K562 (cell line): ENCODE results near the gene LYPLA2. TPM values are rescaled to one million over a fixed set of nuclear protein-coding genes. Genes with fewer than 3 reads are reported as not detected.

Experiments used
- MECOM ChIP-seq: fragments of 250-450 bp; sonication (Bioruptor Pico); IDR thresholded peaks from 2 replicates; pipeline ENCODE4 v1.8.0; 2022; ENCODE audit warnings: inconsistent platforms
- NRF1 ChIP-seq, 2 experiments: fragments of 450-650 bp; IDR thresholded peaks in 1 of 2; conservative IDR thresholded peaks in 1 of 2; 2 replicates each; pipeline ENCODE4 v1.6.1; 2014; ENCODE audit warnings: mild to moderate bottlenecking in 2 of 2
- RBFOX2 ChIP-seq: fragments of 200-400 bp; formaldehyde crosslinking; IDR thresholded peaks from 2 replicates; pipeline ENCODE4 v1.6.1; 2017; ENCODE audit warnings: low read depth, mild to moderate bottlenecking, low read length, moderate library complexity
- SAFB2 ChIP-seq: fragments of 200-400 bp; formaldehyde crosslinking; IDR thresholded peaks from 2 replicates; pipeline ENCODE4 v1.6.1; 2018; ENCODE audit warnings: borderline replicate concordance, low read length, low read depth, moderate library complexity; ENCODE audit not compliant: severe bottlenecking
- ZEB2 ChIP-seq: fragments of 450-650 bp; IDR thresholded peaks from 2 replicates; pipeline ENCODE4 v1.6.1; 2016
- ZNF507 ChIP-seq: conservative IDR thresholded peaks from 2 replicates; pipeline ENCODE4 v1.6.1; 2017; ENCODE audit warnings: missing genetic modification characterization, missing compliant biosample characterization
- ZNF57 ChIP-seq: fragments of 450-650 bp; formaldehyde crosslinking; IDR thresholded peaks from 2 replicates; pipeline ENCODE4 v1.4.0; 2020; ENCODE audit warnings: mild to moderate bottlenecking, moderate library complexity
- ZNF764 ChIP-seq: fragments of 250-450 bp; sonication (Bioruptor Pico); IDR thresholded peaks from 2 replicates; pipeline ENCODE4 v1.4.0; 2020; ENCODE audit warnings: low read depth, mild to moderate bottlenecking, moderate library complexity
- polyA plus RNA-seq, 8 experiments: library from polyadenylated mRNA; depleted of rRNA in 4 of 8; stranded (reverse) in 5 of 8; unstranded in 3 of 8; fragments of >200 nt; fragmentation: Nextera tagmentation in 2 of 8; fragmentation: Illumina TruSeq in 1 of 8; extraction: Ambion mirVana in 2 of 8; extraction: Trizol in 1 of 8; gene quantifications; 2 replicates each; pipeline versions ENCODE4 v1.2.1 to v1.2.3, GENCODE V29; 2011 to 2014; ENCODE audit warnings: inconsistent platforms in 1 of 8, missing spikeins in 1 of 8
- total RNA-seq, 7 experiments: library from RNA; depleted of rRNA in 6 of 7; stranded (reverse); fragments of >200 nt in 6 of 7; fragmentation: Illumina TruSeq in 2 of 7; extraction: Trizol in 2 of 7; gene quantifications; 2 replicates each; pipeline versions ENCODE4 v1.2.1 to v1.2.3, GENCODE V29; 2011 to 2021; ENCODE audit warnings: low replicate concordance in 1 of 7
- TF ChIP-seq, protein P1 (sequence below): fragments of 200-600 bp; sonication (generic); IDR thresholded peaks from one replicate; pipeline ENCODE4 v1.6.1; 2012; ENCODE audit warnings: mild to moderate bottlenecking, low read depth, low read length, inconsistent platforms
- TF ChIP-seq, protein P2 (sequence below): fragments of 250-450 bp; sonication (Bioruptor Pico); IDR thresholded peaks from 2 replicates; pipeline ENCODE4 v1.8.0; 2022; ENCODE audit warnings: moderate library complexity, mild to moderate bottlenecking, inconsistent platforms

Gene LYPLA2
- total and polyA plus RNA-seq, 9 of the 15 experiments (the other 6 are each of a cell fraction or from before 2014, with no cell fraction given): 3.9 to 128 (median 60.1) TPM

DNA sequence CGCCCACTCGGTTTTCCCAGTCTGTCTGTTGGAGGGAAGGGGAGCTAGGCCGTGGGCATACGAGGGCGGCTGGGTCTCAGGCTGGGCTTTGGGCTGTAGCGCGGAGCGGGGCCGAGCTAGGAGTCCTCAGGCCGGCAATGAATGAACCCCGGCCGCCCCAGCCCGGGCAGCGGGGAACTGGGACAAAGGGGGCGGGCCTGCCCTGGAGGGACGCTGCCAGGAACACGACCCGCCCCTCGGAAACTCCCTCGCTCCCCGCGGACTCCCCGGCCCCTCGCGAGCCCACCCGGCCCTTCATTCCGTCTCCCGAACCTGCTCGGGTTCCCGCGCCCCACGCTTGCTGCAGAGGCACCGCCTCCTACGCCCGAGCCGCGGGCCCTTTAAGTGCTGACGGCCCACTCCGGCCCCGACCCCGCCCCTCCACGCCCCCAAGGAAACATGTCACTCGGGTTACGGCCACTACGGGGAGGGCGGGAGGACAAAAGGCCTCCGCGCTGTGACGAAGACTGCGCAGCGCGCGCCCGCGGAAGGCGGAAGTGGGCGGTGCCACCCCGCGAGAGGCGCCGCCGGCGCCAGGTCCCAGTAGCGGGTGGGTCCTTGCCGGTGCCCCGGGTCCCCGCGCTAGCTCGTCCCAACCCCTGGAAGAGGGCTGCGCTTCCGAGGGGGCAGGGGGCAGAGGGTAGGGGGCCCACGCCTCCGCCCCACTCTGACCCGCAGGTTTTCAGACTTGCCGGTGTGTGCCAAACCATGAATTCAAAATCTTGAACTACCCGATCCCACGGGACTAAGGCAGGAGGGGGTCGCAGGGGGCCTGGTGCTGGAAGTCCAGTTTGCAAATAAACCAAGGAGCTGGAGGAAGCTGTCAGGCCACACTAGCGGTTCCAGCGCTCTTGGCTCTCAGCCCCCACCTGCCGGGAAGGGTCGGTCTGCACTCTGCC lies 9.7 kb downstream of the LYPLA2 start, which contains the start of gene GALE (continued):
- TF ChIP-seq, protein P1, sequence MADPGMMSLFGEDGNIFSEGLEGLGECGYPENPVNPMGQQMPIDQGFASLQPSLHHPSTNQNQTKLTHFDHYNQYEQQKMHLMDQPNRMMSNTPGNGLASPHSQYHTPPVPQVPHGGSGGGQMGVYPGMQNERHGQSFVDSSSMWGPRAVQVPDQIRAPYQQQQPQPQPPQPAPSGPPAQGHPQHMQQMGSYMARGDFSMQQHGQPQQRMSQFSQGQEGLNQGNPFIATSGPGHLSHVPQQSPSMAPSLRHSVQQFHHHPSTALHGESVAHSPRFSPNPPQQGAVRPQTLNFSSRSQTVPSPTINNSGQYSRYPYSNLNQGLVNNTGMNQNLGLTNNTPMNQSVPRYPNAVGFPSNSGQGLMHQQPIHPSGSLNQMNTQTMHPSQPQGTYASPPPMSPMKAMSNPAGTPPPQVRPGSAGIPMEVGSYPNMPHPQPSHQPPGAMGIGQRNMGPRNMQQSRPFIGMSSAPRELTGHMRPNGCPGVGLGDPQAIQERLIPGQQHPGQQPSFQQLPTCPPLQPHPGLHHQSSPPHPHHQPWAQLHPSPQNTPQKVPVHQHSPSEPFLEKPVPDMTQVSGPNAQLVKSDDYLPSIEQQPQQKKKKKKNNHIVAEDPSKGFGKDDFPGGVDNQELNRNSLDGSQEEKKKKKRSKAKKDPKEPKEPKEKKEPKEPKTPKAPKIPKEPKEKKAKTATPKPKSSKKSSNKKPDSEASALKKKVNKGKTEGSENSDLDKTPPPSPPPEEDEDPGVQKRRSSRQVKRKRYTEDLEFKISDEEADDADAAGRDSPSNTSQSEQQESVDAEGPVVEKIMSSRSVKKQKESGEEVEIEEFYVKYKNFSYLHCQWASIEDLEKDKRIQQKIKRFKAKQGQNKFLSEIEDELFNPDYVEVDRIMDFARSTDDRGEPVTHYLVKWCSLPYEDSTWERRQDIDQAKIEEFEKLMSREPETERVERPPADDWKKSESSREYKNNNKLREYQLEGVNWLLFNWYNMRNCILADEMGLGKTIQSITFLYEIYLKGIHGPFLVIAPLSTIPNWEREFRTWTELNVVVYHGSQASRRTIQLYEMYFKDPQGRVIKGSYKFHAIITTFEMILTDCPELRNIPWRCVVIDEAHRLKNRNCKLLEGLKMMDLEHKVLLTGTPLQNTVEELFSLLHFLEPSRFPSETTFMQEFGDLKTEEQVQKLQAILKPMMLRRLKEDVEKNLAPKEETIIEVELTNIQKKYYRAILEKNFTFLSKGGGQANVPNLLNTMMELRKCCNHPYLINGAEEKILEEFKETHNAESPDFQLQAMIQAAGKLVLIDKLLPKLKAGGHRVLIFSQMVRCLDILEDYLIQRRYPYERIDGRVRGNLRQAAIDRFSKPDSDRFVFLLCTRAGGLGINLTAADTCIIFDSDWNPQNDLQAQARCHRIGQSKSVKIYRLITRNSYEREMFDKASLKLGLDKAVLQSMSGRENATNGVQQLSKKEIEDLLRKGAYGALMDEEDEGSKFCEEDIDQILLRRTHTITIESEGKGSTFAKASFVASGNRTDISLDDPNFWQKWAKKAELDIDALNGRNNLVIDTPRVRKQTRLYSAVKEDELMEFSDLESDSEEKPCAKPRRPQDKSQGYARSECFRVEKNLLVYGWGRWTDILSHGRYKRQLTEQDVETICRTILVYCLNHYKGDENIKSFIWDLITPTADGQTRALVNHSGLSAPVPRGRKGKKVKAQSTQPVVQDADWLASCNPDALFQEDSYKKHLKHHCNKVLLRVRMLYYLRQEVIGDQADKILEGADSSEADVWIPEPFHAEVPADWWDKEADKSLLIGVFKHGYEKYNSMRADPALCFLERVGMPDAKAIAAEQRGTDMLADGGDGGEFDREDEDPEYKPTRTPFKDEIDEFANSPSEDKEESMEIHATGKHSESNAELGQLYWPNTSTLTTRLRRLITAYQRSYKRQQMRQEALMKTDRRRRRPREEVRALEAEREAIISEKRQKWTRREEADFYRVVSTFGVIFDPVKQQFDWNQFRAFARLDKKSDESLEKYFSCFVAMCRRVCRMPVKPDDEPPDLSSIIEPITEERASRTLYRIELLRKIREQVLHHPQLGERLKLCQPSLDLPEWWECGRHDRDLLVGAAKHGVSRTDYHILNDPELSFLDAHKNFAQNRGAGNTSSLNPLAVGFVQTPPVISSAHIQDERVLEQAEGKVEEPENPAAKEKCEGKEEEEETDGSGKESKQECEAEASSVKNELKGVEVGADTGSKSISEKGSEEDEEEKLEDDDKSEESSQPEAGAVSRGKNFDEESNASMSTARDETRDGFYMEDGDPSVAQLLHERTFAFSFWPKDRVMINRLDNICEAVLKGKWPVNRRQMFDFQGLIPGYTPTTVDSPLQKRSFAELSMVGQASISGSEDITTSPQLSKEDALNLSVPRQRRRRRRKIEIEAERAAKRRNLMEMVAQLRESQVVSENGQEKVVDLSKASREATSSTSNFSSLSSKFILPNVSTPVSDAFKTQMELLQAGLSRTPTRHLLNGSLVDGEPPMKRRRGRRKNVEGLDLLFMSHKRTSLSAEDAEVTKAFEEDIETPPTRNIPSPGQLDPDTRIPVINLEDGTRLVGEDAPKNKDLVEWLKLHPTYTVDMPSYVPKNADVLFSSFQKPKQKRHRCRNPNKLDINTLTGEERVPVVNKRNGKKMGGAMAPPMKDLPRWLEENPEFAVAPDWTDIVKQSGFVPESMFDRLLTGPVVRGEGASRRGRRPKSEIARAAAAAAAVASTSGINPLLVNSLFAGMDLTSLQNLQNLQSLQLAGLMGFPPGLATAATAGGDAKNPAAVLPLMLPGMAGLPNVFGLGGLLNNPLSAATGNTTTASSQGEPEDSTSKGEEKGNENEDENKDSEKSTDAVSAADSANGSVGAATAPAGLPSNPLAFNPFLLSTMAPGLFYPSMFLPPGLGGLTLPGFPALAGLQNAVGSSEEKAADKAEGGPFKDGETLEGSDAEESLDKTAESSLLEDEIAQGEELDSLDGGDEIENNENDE: no peak
- TF ChIP-seq RBFOX2 (peak; percentile 85), ZNF764 (CRISPR knock-in tag) (no peak), MECOM (no peak), NRF1 (conservative IDR thresholded peaks at IDR 0.05 in 1 of 2, IDR thresholded peaks at IDR 0.05 in 1 of 2) (peak; percentile 81 to 85), ZNF507 (no peak), ZNF57 (CRISPR knock-in tag) (no peak), SAFB2 (no peak), ZEB2 (no peak)
- TF ChIP-seq, protein P2, sequence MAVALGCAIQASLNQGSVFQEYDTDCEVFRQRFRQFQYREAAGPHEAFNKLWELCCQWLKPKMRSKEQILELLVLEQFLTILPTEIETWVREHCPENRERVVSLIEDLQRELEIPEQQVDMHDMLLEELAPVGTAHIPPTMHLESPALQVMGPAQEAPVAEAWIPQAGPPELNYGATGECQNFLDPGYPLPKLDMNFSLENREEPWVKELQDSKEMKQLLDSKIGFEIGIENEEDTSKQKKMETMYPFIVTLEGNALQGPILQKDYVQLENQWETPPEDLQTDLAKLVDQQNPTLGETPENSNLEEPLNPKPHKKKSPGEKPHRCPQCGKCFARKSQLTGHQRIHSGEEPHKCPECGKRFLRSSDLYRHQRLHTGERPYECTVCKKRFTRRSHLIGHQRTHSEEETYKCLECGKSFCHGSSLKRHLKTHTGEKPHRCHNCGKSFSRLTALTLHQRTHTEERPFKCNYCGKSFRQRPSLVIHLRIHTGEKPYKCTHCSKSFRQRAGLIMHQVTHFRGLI (CRISPR knock-in tag): no peak
